HEK293 (cell line): ENCODE data around the gene BRINP2.

ENCODE experiments used
- CTCF ChIA-PET: fragments of 350-600 bp; formaldehyde crosslinking; extraction: SDS; loops from one replicate; lab custom pipeline; 2021; ENCODE audit warnings: antibody characterized with exemption; lab: Yijun Ruan, JAX
- POLR2A ChIA-PET: fragments of 300-600 bp; formaldehyde crosslinking; extraction: SDS; loops from one replicate; lab custom pipeline; 2020; ENCODE audit warnings: antibody characterized with exemption, inconsistent platforms; lab: Yijun Ruan, JAX
- H3K27ac ChIP-seq: fragments of 200-500 bp; sonication (Bioruptor generic); 2 replicates; pipeline ENCODE4 v1.5.1; 2014; ENCODE audit warnings: low read depth, low read length, control low read depth, inconsistent platforms; ENCODE audit errors: extremely low read depth
- H3K36me3 ChIP-seq, 2 experiments: fragments of 200-500 bp in 1 of 2; sonication (Bioruptor generic) in 1 of 2; 1 replicate in 1 of 2; 2 replicates in 1 of 2; pipeline ENCODE4 v1.5.1; 2014 to 2017; ENCODE audit warnings: inconsistent platforms in 2 of 2, low read length in 2 of 2; ENCODE audit not compliant: control insufficient read depth in 2 of 2, insufficient read depth in 1 of 2
- H3K4me1 ChIP-seq: fragments of 200-500 bp; sonication (Bioruptor generic); 2 replicates; pipeline ENCODE4 v1.5.1; 2014; ENCODE audit warnings: mild to moderate bottlenecking, low read length, inconsistent platforms; ENCODE audit not compliant: control insufficient read depth, insufficient read depth
- H3K4me3 ChIP-seq: 2 replicates; pipeline ENCODE4 v1.5.1; 2011; ENCODE audit warnings: low read depth, mild to moderate bottlenecking, control low read depth, low read length, moderate library complexity
- H3K9me3 ChIP-seq: fragments of 200-500 bp; sonication (Bioruptor generic); 2 replicates; pipeline ENCODE4 v1.5.1; 2014; ENCODE audit warnings: low read depth, low read length, inconsistent platforms; ENCODE audit not compliant: control insufficient read depth, insufficient read depth
- GFI1B ChIP-seq: fragments of 450-650 bp; formaldehyde crosslinking; IDR thresholded peaks from 2 replicates; pipeline ENCODE4 v1.5.1; 2016; ENCODE audit warnings: missing biosample characterization, missing genetic modification characterization
- HOXA7 ChIP-seq: sonication (generic); formaldehyde crosslinking; IDR thresholded peaks from 2 replicates; pipeline ENCODE4 v1.8.1; 2022; ENCODE audit warnings: missing genetic modification reagents, borderline replicate concordance
- INSM2 ChIP-seq: fragments of 450-650 bp; formaldehyde crosslinking; IDR thresholded peaks from 2 replicates; pipeline ENCODE4 v1.5.1; 2016; ENCODE audit warnings: missing biosample characterization, missing genetic modification characterization
- PRDM2 ChIP-seq: fragments of 450-650 bp; formaldehyde crosslinking; IDR thresholded peaks from 2 replicates; pipeline ENCODE4 v1.5.1; 2016; ENCODE audit warnings: missing biosample characterization, missing genetic modification characterization, borderline replicate concordance
- REST ChIP-seq: fragments of 450-650 bp; formaldehyde crosslinking; IDR thresholded peaks from 2 replicates; pipeline ENCODE4 v1.5.1; 2016; ENCODE audit warnings: missing biosample characterization, missing genetic modification characterization
- ZBTB49 ChIP-seq: fragments of 450-650 bp; formaldehyde crosslinking; IDR thresholded peaks from 2 replicates; pipeline ENCODE4 v1.5.1; 2016; ENCODE audit warnings: missing biosample characterization, missing genetic modification characterization, low read depth
- ZNF366 ChIP-seq: fragments of 450-650 bp; formaldehyde crosslinking; conservative IDR thresholded peaks from 2 replicates; pipeline ENCODE4 v1.5.1; 2016; ENCODE audit warnings: missing biosample characterization, missing genetic modification characterization
- ZNF530 ChIP-seq: fragments of 450-650 bp; formaldehyde crosslinking; IDR thresholded peaks from 2 replicates; pipeline ENCODE4 v1.5.1; 2016; ENCODE audit warnings: low read depth, missing biosample characterization, missing genetic modification characterization
- ZNF639 ChIP-seq: fragments of 450-650 bp; formaldehyde crosslinking; IDR thresholded peaks from 2 replicates; pipeline ENCODE4 v1.5.1; 2016; ENCODE audit warnings: missing biosample characterization, missing genetic modification characterization
- ZNF660 ChIP-seq: fragments of 450-650 bp; IDR thresholded peaks from 2 replicates; pipeline ENCODE4 v1.5.1; 2018; ENCODE audit warnings: missing biosample characterization, mild to moderate bottlenecking, missing genetic modification characterization
- ZSCAN16 ChIP-seq: fragments of 450-650 bp; formaldehyde crosslinking; IDR thresholded peaks from 2 replicates; pipeline ENCODE4 v1.5.1; 2016; ENCODE audit warnings: missing biosample characterization, missing genetic modification characterization

Gene BRINP2

GRCh38 chr1:177307771-177308170 lies 137.0 kb downstream of the BRINP2 start:
- ChIA-PET POLR2A (no interaction called here), CTCF (interaction anchor here (1.0 kb wide), 1 partner anchor 51 kb away, joined by 4 read pairs; no protein-coding TSS in a partner anchor)
- no peaks in the 10 kb centered on the region for H3K9me3 ChIP-seq
- H3K4me1 ChIP-seq = no peaks in the 10 kb centered on the region
- no peak overlapping the region for H3K4me3 ChIP-seq
- H3K27ac ChIP-seq = no peak overlapping the region
- no peaks in the 10 kb centered on the region for H3K36me3 ChIP-seq
- TF ChIP-seq ZNF530 (tag by site-specific recombination) = no peak
- TF ChIP-seq GFI1B (tag by site-specific recombination) = no peak
- no peak for TF ChIP-seq ZNF660 (tag by site-specific recombination)
- no peak for TF ChIP-seq ZNF639 (tag by site-specific recombination)
- no peak for TF ChIP-seq ZSCAN16
- TF ChIP-seq REST = no peak
- no peak for TF ChIP-seq PRDM2
- no peak for TF ChIP-seq INSM2 (tag by site-specific recombination)
- no peak for TF ChIP-seq ZBTB49 (tag by site-specific recombination)
- no peak for TF ChIP-seq ZNF366 (tag by site-specific recombination)
- no peak for TF ChIP-seq HOXA7 (CRISPR knock-in tag)
